Stimulated activated CD4-positive, alpha-beta T cell treated with anti-CD3 and anti-CD28 coated beads, Interleukin-15, amount 100 ng/mL, for 48 hours (primary cell): ENCODE results near the gene CNTD1.

Experiments used
- DNase-seq, 2 donors: peaks; one replicate each; pipeline ENCODE4 v3.0.0-alpha.2; 2020; ENCODE audit warnings: low read depth in 2 of 2

CNTD1 gene

DNA sequence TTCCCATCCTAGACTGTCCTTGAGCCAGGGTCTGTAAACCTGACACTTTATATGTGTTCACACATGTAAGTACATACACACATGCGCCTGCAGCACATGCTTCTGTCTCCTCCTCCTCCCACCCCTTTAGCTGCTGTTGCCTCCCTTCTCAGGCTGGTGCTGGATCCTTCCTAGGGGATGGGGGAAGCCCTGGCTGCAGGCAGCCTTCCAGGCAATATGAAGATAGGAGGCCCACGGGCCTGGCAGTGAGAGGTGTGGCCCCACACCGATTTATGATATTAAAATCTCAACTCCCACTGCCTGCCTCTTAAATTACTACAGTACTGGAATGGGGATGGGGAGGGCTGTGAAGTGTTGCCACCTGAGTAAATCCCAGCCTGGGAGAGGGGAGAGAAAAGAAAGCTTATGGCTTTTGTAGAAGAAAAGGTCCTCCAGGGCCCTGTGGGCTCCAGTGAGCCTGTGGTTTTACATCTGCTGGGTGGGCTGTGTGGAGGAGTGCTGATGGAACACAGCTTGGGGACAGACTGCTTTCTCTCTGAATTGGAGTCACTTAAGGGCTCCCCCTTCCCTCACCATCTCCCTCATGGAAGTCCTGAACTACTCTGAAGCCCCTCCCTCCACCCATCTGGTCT lies 19.2 kb upstream of the CNTD1 start:
- no peak for DNase-seq

DNA sequence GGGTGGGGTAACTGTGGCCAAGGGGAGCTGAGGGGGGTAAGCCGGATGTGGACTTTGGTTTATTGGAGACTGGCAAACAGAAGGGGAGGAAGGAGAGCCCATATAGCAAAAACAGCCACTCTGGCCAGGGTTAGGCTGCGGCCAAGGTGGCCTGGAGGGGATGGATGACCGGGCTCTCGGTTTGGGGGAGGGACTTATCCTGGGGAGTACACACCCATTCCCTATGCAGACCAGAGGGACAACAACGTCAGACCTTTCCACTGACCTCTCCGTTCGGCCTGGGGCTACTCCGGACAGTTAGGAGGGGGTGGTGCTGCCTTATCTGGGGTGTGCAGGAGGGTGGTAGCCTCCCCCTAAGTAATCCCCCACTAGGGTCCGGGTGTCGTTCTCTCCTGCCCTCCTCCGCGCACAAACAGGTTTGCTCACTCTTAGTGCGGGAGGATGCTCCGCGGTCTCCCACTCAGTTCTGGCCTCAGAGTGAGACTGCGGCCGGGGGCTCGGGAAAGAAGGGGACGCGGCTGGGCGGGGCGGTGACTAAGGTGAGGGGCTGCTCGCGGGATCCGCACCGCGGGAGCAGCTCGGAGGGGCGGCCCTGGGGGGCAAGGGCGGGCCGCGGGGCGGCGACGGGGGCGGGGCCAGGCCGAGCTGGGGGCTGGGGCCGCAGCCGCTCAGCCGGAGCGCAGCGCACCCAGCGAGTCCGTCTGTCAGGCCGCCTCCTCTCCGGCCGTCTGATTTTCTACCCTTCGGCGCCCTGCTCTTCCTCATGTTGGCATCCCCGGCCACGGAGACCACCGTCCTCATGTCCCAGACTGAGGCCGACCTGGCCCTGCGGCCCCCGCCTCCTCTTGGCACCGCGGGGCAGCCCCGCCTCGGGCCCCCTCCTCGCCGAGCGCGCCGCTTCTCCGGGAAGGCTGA lies 18.5 kb upstream of the CNTD1 start, which contains the start of gene WNK4:
Gene WNK4, plus strand, starts transcription at position 675 of the 915 bp plus-strand sequence. Its CDS starts 89 bp downstream, at position 764.
- DNase-seq: no peak

DNA sequence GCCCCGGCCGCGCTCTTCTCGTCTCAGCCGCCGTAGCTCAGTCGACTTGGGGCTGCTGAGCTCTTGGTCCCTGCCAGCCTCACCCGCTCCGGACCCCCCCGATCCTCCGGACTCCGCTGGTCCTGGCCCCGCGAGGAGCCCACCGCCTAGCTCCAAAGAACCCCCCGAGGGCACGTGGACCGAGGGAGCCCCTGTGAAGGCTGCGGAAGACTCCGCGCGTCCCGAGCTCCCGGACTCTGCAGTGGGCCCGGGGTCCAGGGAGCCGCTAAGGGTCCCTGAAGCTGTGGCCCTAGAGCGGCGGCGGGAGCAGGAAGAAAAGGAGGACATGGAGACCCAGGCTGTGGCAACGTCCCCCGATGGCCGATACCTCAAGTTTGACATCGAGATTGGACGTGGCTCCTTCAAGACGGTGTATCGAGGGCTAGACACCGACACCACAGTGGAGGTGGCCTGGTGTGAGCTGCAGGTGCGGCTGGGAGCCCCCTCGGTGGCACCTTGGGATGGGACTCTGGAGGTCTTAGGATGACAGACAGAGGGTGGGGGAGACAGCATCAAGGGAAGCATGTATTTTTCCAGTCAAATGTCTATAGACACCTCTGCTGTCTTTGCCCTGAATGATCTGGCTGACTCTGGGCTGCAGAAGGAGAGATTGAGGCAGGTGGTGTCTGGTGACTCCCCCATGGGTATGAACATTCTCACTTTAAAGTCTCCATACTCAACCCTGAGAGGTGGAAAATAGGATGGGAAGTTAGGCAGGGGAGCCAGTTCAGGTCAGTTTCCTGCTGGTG lies 17.6 kb upstream of the CNTD1 start:
- no peak for DNase-seq

DNA sequence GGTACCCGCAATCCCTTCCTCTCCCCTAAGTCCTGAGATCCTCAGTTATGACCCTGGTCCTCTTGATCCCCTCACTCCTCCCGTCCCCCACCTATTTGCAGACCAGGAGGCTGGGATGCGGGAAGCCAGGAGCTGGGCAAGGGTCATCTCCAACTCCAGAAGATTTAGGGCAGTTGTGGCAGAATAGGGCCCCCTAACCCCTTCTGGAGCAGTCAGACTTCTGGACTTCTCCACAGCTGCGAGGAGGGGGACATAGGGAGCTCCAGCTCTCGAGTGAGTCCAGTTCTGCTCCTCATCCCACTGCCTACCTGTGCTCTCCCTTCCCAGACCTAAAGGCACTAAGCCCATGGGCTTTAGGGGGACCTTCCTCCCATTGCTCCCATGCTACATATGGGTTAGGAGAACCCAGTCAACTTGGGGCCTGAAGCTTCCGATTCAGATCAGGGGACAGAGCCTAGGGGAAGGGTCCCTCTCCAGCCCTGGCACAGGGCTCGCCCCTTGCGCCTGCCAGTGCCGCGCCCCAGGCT lies 17.0 kb upstream of the CNTD1 start:
- DNase-seq: no peak

DNA sequence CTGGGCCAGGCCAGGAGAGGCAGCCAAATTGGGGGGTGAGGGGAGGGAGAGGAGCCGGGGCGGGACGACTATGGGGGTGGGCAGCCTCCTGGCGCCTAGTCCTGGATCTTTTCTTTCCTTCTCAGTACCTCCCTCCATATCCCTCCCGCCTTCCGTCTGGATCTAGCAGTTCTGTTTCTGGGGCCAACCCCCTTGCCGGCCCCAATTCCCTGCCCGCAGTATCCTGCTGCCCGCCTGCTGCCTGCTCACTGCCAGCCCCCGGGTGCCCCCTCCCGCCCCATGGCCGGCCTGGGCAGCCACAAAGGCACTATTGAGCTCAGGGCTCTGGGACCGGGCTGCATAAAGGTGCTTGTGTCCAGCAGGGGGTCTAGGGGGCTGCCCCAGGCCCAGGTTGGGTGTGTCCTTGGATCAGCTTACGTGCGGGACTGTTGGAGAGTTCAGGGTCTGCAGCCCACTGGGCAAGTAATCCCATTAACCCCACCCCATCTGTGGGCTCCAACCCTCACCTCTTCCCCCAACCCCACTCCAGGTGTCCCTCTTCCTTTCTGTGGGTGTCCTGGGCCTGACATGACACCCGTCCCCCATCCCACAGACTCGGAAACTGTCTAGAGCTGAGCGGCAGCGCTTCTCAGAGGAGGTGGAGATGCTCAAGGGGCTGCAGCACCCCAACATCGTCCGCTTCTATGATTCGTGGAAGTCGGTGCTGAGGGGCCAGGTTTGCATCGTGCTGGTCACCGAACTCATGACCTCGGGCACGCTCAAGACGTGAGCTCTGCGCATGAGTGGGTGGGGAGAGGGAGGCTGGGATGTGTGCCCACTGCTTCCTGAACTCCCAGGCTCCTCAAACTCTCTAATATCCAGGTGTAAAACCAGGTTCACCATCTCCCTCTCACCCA lies 16.2 kb upstream of the CNTD1 start:
- DNase-seq: no peak

DNA sequence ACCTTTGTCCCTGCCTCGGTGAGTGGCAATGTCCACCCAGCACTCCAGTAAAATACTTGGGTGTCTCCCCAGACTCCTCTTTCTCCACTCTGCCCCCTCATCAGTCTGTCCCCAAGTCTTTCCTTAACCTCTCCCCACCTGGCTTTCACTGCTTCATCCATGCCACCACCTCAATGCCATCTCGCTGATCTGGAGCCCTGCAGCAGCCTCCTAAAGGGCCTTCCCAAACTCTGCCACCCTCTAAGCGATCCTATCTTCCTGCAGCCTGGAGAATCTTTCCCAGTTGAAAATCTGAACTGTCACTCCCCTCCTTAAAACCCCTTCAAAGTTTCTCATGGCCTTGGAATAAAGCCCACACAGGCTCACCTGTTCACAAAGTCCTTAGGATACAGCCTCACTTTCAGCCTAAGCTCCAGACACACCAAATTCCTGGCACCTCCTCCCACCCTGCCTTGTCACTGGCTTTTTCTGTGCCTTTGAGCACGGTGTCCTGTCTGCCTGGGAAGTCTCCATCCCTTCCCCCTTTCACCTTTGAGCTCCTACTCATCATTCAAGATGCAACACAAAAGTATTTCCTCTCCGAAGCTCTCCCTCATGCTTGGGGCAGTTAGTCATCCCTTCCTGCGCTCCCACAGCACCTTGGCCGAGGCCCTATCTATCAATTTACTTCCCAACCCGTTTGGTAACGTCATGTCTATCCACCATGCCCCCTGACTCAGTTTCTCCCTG lies 15.4 kb upstream of the CNTD1 start:
- DNase-seq: no peak

DNA sequence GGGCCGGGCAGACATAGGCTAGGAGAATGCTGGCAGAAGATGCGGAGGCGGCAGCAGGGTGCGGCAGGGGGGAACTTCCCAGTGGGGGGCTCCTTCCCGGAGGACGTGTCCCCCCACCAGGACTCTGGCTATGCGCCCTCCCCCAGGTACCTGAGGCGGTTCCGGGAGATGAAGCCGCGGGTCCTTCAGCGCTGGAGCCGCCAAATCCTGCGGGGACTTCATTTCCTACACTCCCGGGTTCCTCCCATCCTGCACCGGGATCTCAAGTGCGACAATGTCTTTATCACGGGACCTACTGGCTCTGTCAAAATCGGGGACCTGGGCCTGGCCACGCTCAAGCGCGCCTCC lies 14.9 kb upstream of the CNTD1 start:
- no peak for DNase-seq

DNA sequence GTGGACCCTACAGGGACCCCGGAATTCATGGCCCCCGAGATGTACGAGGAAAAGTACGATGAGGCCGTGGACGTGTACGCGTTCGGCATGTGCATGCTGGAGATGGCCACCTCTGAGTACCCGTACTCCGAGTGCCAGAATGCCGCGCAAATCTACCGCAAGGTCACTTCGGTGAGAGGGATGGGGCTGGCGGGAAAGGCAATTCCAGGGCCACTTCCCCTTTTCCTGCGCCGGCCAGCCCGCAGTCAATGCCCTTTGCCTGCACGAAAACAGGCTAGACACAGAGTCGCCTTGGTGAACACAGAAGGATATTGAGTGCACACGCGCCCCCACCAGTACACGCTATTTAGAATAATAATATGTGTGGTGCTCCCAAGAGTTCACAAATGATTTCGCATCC lies 14.3 kb upstream of the CNTD1 start:
- no peak for DNase-seq

DNA sequence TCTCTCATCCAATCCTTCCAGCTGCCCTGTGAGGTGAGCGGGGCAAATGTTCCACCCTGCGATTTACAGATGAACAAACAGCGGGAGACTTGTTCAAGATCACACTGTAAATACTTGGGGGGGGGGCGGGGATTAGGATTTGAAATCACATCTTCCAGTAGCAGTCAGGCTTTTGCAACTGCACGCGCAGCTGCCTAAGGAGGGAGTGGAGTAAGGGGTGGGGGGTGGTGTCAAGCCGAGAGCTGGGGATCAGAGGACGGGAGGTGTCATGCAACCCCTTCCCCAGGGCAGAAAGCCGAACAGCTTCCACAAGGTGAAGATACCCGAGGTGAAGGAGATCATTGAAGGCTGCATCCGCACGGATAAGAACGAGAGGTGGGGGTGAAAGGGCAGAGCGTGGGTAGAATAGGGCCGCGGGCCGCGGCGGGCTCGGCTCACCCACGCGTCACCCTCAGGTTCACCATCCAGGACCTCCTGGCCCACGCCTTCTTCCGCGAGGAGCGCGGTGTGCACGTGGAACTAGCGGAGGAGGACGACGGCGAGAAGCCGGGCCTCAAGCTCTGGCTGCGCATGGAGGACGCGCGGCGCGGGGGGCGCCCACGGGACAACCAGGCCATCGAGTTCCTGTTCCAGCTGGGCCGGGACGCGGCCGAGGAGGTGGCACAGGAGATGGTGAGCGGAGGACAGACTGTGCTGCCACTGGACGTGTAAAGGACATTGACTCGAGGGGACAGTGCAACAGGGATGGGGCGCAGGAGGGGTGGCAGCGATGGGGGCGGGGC lies 13.7 kb upstream of the CNTD1 start:
- no peak for DNase-seq

DNA sequence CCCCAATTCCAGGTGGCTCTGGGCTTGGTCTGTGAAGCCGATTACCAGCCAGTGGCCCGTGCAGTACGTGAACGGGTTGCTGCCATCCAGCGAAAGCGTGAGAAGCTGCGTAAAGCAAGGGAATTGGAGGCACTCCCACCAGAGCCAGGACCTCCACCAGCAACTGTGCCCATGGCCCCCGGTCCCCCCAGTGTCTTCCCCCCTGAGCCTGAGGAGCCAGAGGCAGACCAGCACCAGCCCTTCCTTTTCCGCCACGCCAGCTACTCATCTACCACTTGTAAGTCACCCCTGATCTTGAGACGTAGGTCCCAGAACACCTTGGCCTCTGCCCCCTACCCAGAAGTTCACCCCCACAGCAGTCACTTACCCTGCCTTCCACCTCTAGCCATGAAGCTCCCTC lies 11.4 kb upstream of the CNTD1 start:
- no peak for DNase-seq

DNA sequence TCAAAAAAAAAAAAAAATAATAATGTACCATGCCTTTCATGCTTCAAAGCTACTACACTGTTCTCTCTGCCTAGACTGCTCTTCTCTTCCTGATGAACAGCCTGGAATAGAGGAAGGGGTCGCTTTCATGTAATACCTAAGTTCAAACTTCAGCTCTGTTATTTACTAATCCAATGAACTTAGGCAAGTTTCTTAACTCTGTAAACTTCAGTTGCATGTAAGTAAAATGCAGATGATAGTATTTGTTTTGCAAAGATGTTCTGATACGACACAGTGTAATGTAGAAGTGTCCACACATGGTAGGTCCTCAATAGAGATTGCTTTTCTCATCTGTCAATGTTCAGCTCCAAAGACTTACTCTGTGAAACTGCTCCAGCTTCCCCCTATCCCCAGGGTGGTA lies 6.7 kb upstream of the CNTD1 start:
- no peak for DNase-seq

DNA sequence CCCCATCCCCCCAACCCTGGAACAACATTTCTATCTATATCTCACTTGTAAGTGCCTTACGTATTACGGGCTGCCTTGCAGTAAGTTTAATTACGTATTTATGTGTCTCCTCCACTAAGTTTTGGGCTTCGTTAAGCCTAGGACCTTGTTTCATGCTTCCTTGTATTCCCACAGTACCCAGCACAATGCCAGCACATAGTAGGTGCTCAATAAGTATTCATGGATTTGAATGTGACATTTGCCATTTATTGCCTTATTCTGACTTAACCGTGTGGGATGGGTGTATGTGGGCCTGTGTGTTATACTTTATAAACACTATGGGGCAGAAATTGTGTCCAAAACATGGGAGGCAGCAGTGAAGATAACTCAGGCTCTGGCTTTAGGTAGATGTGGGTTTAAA lies 6.1 kb upstream of the CNTD1 start:
- no peak for DNase-seq

DNA sequence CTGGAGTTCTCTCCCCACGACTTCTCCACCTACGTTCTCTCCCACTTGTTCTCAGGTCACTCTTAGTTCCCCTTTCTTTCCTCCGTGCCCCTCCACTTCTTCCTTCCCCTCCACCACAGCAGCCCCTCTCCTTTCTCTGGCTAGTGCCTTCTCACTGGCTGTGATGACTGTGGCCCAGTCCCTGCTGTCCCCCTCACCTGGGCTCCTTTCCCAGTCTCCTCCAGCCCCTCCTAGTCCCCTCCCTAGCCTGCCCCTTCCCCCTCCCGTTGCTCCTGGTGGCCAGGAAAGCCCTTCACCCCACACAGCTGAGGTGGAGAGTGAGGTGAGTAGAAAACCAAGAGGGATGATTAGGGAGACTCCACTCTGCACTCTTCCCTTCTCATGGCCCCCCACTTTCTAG lies 3.6 kb upstream of the CNTD1 start:
- no peak for DNase-seq

DNA sequence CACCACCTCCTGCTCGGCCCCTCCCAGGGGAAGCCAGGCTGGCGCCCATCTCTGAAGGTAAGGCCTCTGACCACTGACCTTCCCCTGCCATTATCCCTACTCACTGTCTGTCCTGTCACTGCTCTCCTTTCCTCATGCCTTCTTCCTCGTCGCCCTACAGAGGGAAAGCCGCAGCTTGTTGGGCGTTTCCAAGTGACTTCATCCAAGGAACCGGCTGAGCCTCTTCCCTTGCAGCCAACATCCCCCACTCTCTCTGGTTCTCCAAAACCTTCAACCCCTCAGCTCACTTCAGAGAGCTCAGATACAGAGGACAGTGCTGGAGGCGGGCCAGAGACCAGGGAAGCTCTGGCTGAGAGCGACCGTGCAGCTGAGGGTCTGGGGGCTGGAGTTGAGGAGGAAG lies 3.2 kb upstream of the CNTD1 start:
- DNase-seq: no peak

DNA sequence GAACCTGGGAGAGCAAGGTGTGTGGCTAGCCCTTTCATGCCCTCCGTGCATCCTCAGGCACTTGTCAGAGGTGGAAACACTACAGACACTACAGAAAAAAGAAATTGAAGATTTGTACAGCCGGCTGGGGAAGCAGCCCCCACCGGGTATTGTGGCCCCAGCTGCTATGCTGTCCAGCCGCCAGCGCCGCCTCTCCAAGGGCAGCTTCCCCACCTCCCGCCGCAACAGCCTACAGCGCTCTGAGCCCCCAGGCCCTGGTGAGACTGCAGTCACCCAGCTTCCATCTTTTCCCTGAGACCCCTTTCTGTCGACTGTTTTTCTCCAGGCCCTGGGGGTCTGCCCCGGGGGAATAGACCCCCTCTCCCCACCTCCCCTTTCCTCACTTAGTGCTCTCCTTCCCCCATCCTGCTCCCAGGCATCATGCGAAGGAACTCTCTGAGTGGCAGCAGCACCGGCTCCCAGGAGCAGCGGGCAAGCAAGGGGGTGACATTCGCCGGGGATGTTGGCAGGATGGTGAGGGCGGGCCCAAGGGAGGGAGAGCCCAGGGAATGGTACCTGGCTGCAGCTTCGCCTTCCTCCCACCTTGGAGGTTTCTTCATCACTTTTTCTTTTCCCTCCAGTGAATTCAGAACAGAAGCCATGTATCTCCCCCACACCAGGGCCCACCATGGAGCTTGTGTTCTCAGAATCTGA lies 2.4 kb upstream of the CNTD1 start:
- DNase-seq: no peak

DNA sequence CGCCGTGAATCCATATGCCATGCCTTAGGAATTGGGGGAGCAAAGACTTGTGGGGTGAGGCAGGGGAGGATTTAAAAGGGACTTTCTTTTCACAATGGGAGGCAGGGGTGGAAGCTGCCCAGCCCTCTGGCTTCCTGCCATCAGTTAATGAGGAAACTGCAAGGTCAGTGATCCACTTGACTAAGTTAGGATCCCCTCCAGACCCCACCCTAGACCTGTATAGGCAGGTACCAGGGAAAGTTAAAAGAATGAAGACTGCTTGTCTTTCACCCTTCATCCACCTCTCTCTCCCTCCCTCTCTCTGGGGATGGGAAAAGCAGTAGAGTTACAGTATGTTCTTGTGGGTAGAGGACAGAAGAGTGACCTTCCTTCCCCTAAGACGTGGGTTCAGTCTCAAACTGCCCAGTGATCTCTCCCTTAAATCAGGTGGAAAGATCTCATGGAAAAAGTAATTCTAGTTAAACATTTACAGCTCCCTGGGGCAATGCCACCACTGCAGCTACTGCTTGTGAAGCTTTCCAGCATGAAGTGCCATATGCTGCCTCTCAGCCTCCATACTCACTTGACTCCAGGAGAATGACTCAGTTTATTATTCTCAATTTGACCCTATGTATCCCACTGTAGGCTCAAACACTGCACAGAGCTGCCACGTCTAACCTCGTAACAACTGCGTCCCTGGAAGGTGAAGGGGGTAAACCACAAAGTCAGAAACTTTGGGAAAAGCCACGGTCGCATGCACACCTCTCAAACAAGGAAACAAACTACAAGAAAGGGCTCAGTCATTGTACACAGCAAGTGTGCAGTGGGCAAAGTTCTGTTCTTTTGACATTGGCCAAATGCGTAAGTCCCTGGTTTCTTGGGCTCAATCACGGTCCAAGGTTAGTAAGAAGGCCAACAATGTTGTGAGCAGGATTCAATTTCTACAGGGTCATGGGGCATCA lies 1.3 kb upstream of the CNTD1 start:
- DNase-seq: no peak

DNA sequence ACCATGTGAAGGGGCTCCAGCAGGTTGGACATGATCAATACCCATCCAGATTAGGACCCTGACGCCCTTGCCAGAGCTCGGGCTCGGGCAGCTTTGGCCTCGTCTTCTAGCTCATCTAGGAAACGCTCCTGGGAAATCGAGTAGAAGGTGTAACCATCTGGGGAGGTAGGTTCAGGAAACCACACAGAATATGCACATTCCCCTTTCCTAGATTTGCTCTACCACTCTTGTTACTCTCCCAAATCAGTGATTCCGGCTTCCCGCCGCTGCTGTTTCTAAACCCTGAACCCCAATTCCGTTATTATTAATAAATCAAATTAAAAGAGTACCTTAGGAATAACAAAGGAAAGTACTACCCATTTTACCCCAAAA lies 664 bp upstream of the CNTD1 start:
- DNase-seq: no peak
